GM10266 (cell line): Measurements from ENCODE around the gene PCDHB1.
"Not testable (repeated sequence)": the region's sequence is repeated elsewhere in the genome, so short reads cannot be mapped to it uniquely, and the experiment has no call there.

Source experiments
- DNase-seq: peaks from one replicate; pipeline ENCODE4 v3.0.0; 2012; ENCODE audit errors: extremely low spot score
- TF ChIP-seq, protein P1 (sequence below): IDR thresholded peaks from 2 replicates; pipeline ENCODE4 v1.5.1; 2012; ENCODE audit warnings: mild to moderate bottlenecking, low read depth; ENCODE audit not compliant: control insufficient read depth, insufficient read depth; ENCODE audit errors: missing control alignments

Gene PCDHB1

DNA sequence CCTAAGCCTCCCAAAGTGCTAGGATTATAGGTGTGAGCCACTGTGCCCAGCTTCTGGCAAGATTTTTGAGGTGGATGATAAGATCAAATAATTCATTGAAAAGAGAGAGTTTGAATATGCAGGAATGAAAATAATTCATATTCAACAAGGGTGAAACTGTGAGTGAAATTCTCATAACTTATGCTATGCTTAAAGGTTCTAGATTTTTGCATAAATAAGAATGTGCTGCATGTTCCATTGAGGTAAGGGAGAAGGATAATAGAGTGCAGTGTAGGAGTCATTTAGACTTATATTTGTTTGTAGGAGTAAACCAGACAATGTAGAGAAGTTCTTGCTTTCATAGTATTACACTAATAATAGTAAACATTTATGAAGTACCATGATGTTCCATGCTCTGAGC is 31.1 kb downstream of the PCDHB1 start:
- TF ChIP-seq, protein P1, sequence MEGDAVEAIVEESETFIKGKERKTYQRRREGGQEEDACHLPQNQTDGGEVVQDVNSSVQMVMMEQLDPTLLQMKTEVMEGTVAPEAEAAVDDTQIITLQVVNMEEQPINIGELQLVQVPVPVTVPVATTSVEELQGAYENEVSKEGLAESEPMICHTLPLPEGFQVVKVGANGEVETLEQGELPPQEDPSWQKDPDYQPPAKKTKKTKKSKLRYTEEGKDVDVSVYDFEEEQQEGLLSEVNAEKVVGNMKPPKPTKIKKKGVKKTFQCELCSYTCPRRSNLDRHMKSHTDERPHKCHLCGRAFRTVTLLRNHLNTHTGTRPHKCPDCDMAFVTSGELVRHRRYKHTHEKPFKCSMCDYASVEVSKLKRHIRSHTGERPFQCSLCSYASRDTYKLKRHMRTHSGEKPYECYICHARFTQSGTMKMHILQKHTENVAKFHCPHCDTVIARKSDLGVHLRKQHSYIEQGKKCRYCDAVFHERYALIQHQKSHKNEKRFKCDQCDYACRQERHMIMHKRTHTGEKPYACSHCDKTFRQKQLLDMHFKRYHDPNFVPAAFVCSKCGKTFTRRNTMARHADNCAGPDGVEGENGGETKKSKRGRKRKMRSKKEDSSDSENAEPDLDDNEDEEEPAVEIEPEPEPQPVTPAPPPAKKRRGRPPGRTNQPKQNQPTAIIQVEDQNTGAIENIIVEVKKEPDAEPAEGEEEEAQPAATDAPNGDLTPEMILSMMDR: no peak
- DNase-seq: no peak

DNA sequence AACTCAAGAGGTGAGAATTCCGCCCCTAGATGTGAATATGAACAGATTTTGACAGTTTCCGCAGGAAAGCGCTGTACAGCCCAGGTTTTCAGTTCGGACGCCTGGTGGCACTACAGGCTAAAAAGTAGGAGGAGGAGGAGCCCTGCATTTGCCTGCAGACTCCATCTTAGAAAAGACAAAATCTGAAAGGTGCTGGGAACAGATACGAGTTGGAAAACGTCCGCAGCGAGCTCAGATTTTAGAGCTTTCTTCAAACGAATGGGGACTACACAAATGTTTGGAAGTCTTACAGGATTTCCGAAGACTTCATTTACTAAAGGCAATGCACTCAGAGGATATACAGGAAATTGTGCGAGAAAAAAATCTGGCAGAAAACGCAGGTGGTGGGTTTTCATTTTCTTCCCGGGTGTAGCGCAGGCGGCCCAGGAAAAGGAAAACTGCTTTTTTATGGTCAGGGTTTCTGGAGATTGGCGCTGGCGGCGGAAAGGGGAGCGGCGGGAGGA is 33.4 kb downstream of the PCDHB1 start:
- TF ChIP-seq, protein P1: no peak
- no peak for DNase-seq

DNA sequence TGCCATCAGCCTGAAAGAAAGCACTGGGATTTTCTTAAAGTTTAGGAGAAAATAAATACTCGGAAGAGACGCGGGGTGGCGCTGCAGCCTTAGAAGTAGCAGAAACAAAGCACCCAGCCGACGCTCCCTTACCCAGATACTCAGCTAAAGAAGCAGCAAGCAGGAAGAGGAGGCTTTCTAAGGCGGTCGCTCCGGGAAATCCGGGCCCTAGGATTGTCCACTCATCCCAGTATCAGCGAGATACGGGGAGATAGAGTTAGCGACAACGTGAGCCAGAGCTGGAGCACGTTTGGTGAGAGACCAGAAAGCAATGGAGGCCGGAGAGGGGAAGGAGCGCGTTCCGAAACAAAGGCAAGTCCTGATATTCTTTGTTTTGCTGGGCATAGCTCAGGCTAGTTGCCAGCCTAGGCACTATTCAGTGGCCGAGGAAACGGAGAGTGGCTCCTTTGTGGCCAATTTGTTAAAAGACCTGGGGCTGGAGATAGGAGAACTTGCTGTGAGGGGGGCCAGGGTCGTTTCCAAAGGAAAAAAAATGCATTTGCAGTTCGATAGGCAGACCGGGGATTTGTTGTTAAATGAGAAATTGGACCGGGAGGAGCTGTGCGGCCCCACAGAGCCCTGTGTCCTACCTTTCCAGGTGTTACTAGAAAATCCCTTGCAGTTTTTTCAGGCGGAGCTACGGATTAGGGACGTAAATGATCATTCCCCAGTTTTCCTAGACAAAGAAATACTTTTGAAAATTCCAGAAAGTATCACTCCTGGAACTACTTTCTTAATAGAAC is 43.5 kb downstream of the PCDHB1 start, which contains the start of gene PCDHB2:
Gene PCDHB2 (plus strand): TSS at position 135 of the 782 bp plus-strand sequence. CDS start 176 bp downstream, at position 311.
- no peak for DNase-seq
- TF ChIP-seq, protein P1: no peak

GRCh38 chr5:141095263-141095641 is 44.1 kb downstream of the PCDHB1 start:
- no peak for DNase-seq
- TF ChIP-seq, protein P1: no peak

DNA sequence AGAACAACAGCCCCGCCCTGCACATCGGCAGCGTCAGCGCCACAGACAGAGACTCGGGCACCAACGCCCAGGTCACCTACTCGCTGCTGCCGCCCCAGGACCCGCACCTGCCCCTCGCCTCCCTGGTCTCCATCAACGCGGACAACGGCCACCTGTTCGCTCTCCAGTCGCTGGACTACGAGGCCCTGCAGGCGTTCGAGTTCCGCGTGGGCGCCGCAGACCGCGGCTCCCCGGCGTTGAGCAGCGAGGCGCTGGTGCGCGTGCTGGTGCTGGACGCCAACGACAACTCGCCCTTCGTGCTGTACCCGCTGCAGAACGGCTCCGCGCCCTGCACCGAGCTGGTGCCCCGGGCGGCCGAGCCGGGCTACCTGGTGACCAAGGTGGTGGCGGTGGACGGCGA is 45.0 kb downstream of the PCDHB1 start:
- DNase-seq: not testable (repeated sequence)

DNA sequence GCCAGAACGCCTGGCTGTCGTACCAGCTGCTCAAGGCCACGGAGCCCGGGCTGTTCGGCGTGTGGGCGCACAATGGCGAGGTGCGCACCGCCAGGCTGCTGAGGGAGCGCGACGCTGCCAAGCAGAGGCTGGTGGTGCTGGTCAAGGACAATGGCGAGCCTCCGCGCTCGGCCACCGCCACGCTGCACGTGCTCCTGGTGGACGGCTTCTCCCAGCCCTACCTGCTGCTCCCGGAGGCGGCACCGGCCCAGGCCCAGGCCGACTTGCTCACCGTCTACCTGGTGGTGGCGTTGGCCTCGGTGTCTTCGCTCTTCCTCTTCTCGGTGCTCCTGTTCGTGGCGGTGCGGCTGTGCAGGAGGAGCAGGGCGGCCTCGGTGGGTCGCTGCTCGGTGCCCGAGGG is 45.4 kb downstream of the PCDHB1 start:
- DNase-seq: not testable (repeated sequence)

DNA sequence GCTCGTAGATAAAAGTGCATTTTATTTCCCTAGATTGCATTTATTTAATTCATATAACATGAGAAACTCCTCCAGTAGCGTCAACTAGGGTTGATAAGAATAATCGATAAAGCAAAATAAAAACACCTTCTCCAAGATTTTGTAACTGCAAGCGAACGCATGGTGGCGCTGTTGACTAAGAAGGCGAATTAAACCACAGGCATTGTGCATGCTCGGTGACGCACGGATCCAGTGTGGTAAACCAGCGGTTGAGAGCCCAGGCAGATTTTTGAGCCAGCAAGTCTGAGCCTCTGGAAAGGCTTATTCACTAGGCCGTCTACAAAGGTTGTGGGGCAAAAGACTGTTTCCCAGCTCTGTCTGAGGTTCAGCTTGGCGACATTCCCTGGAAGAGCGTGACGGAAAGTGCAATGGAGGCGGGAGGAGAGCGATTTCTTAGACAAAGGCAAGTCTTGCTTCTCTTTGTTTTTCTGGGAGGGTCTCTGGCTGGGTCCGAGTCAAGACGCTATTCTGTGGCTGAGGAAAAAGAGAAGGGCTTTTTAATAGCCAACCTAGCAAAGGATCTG is 49.1 kb downstream of the PCDHB1 start, which contains the start of gene PCDHB3:
Gene PCDHB3 (plus strand): TSS at position 231 of the 563 bp plus-strand sequence. CDS start 177 bp downstream, at position 408.
- no peak for DNase-seq
- TF ChIP-seq, protein P1: no peak

GRCh38 chr5:141101059-141101458 is 49.9 kb downstream of the PCDHB1 start:
- TF ChIP-seq, protein P1: no peak
- no peak for DNase-seq

GRCh38 chr5:141102070-141102469 is 50.9 kb downstream of the PCDHB1 start:
- not testable (repeated sequence) for DNase-seq

- DNase-seq: not testable (repeated sequence)
These were observed 51.3 kb downstream of the PCDHB1 start for GRCh38 chr5:141102471-141102870.
